Kidney (tissue), 14 donors: Measurements from ENCODE around the gene CTNND2. TPM values are rescaled to one million over a fixed set of nuclear protein-coding genes. Genes with fewer than 3 reads are reported as not detected.

Experiments used
- DNase-seq, 5 donors: peaks; one replicate each; pipeline ENCODE4 v3.0.0-alpha.2; 2013 to 2020
- FAIRE-seq: peaks from 2 replicates; lab custom pipeline; 2012; peaks lifted over from hg19 to GRCh38; lab: Jason Lieb, UNC
- H3K27ac ChIP-seq, 2 donors: one replicate each; pipeline ENCODE4 v1.7.0; 2013; ENCODE audit warnings: low read depth in 2 of 2, low read length in 2 of 2, inconsistent platforms in 1 of 2
- H3K27me3 ChIP-seq: one replicate; pipeline ENCODE4 v1.7.1; 2013; ENCODE audit warnings: low read length, inconsistent platforms; ENCODE audit not compliant: control insufficient read depth, insufficient read depth
- H3K36me3 ChIP-seq, 3 donors: one replicate each; pipeline versions ENCODE4 v1.7.0 to v1.7.1; 2013; ENCODE audit warnings: low read length in 3 of 3, control low read depth in 1 of 3, inconsistent platforms in 1 of 3; ENCODE audit not compliant: insufficient read depth in 3 of 3, control insufficient read depth in 2 of 3
- H3K4me1 ChIP-seq, 3 donors: one replicate each; pipeline versions ENCODE4 v1.7.0 to v1.7.1; 2013; ENCODE audit warnings: low read length in 3 of 3, inconsistent platforms in 1 of 3, low read depth in 1 of 3; ENCODE audit not compliant: control insufficient read depth in 2 of 3, insufficient read depth in 2 of 3
- H3K4me3 ChIP-seq, 3 donors: one replicate each; pipeline versions ENCODE4 v1.7.0 to v1.8.1; 2013; ENCODE audit warnings: low read length in 3 of 3, control low read depth in 1 of 3, inconsistent platforms in 1 of 3
- H3K9ac ChIP-seq, 3 donors: one replicate each; pipeline versions ENCODE4 v1.7.0 to v1.7.1; 2013; ENCODE audit warnings: low read length in 3 of 3, control low read depth in 1 of 3, inconsistent platforms in 1 of 3
- H3K9me3 ChIP-seq, 3 donors: one replicate each; pipeline versions ENCODE4 v1.7.0 to v1.7.1; 2013; ENCODE audit warnings: low read length in 3 of 3, control low read depth in 1 of 3, inconsistent platforms in 1 of 3; ENCODE audit not compliant: control insufficient read depth in 2 of 3, insufficient read depth in 1 of 3
- intact Hi-C: fragments of 100-400 bp; cut with DNase I; formaldehyde crosslinking; loops from one replicate; pipeline ENCODE4 v1.11.1; 2022
- polyA plus RNA-seq: library from polyadenylated mRNA; stranded (reverse); fragments of 350-450 nt; fragmentation: Illumina TruSeq; extraction: RNeasy Lipid Tissue Mini Kit (QIAGEN cat#74804); gene quantifications from one replicate; pipeline ENCODE4 v1.2.3, GENCODE V29; 2014; ENCODE audit warnings: low read depth, low replicate concordance; ENCODE audit not compliant: insufficient read depth
- total RNA-seq: library from RNA; stranded (reverse); fragmentation: NEBNext Ultra II Directional; extraction: Animal tissue kit (Norgen Biotek cat#: 25700); gene quantifications from one replicate; pipeline ENCODE4 v1.2.1, GENCODE V29; 2021
- TF ChIP-seq, protein P1 (sequence below): IDR thresholded peaks from 3 replicates; pipeline ENCODE4 v1.5.1; 2012; ENCODE audit warnings: mild to moderate bottlenecking, moderate library complexity, borderline replicate concordance; ENCODE audit not compliant: insufficient read depth; ENCODE audit errors: extremely low read depth
- donor health status: control.
- donor health status: control.
- donor health status: control.
- donor health status: control.
- donor health status: control.
- donor health status: DM: yes; HTN: yes; CAD: no.
- donor health status: Normal renal cell carcinoma (clear cell type).

CTNND2 gene
- total and polyA plus RNA-seq, 2 donors from 2014 or later, result 0.15 to 0.79 TPM

DNA sequence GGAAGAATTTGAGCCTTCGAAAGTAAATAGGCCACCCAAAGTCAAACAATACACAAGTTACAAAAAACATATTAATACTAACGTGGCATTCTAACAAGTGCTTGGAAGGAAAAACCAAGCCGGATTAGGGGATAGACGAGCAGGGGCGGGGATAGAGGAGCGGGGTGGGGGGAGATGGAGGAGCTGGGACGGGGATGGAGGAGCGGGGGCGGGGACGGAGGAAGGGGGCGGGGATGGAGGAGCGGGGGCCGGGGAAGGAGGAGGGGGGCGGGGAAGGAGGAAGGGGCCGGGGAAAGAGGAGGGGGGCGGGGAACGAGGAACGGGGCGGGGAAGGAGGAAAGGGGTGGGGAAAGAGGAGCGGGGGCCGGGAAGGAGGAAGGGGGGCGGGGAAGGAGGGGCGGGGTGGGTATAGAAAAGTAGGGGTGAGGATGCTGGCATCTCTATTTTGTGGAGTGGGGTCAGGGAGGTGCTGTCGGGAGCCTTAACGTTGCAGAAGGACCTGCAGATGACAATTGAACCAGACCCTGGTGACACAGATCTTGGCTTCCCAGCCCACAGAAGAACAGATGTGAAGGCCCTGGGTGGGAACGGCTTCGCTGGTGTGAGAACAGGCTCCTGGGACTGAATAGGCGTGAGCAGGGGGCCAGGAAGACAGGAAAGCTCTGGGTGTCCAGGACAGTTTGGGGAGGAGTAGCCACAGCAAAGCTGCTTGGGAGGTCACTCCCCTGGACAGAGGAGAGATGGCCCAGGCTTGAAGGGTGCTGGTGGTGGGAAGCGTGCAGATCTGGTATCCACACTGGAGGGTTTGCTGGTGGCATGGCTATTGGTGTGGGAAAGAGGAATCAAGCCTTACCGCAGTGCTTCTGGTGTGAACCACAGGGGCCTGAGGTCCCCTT is 909.9 kb downstream of the CTNND2 start:
- H3K9ac ChIP-seq, result no peak overlapping the region
- no peak overlapping the region for H3K4me3 ChIP-seq
- no peaks in the 10 kb centered on the region for H3K4me1 ChIP-seq
- H3K9me3 ChIP-seq, result no peaks in the 10 kb centered on the region
- H3K27ac ChIP-seq, result no peak overlapping the region
- no peaks in the 10 kb centered on the region for H3K27me3 ChIP-seq
- DNase-seq (no peak), FAIRE-seq (no peak)
- intact Hi-C loops, result no loop called here
- H3K36me3 ChIP-seq, result no peaks in the 10 kb centered on the region
- TF ChIP-seq, protein P1, sequence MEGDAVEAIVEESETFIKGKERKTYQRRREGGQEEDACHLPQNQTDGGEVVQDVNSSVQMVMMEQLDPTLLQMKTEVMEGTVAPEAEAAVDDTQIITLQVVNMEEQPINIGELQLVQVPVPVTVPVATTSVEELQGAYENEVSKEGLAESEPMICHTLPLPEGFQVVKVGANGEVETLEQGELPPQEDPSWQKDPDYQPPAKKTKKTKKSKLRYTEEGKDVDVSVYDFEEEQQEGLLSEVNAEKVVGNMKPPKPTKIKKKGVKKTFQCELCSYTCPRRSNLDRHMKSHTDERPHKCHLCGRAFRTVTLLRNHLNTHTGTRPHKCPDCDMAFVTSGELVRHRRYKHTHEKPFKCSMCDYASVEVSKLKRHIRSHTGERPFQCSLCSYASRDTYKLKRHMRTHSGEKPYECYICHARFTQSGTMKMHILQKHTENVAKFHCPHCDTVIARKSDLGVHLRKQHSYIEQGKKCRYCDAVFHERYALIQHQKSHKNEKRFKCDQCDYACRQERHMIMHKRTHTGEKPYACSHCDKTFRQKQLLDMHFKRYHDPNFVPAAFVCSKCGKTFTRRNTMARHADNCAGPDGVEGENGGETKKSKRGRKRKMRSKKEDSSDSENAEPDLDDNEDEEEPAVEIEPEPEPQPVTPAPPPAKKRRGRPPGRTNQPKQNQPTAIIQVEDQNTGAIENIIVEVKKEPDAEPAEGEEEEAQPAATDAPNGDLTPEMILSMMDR, result no peak

DNA sequence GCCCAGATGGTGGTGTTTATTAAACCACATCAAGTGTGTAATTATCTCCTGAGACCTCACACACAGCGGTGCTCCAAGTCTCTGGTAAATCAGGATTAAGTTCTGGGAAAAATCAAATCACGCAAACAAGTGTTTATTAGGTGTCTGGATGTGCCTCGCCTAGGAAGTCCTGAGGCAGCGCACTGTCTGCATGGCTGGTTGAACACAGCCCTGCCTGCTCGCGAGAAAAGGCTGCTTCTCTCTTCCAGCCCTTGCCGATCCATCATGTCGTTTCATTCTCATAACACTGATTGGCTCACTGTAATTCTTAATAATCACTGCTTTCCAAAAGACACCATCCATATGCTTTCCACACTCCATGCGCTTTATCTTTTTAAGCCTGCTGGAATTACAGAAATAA is 913.6 kb downstream of the CTNND2 start:
- TF ChIP-seq, protein P1, result no peak
- intact Hi-C loops, result no loop called here

DNA sequence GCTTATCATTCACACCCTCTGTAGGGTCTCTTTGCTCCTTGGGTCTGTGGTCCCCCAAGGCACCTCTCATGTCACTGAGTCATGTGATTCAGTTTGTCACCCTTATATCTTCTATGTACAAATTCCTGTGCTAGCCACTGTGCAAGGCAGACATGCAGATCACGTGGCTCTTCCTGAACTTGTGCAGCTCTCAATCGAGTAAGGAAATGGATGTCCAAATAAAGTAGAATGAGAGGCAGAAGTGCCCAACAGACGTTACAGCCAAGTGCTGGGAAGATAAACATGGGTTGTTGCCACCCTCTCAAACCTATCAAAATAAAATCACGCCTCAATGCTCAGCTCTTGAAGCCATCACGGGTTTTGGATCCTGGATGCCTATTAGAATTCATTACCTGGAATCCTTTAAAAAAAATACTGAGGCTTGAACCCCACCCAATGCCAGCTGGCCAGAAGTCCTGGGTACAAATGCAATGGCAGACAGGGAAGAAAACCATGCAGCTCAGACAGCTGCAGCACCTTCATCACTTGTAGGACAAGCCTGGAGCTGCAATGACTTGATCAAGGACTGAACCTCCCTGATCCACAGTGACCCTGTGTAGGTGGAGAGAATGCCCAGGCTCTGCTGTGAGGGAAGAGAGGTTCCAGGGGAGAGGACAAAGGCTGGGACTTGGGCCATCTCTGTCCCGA is 914.5 kb downstream of the CTNND2 start:
- H3K27ac ChIP-seq, result no peak overlapping the region
- TF ChIP-seq, protein P1, result no peak
- intact Hi-C loops, result no loop called here
- H3K36me3 ChIP-seq, result no peaks in the 10 kb centered on the region
- DNase-seq (no peak), FAIRE-seq (no peak)
- no peak overlapping the region for H3K4me3 ChIP-seq
- no peaks in the 10 kb centered on the region for H3K9me3 ChIP-seq
- H3K27me3 ChIP-seq, result no peaks in the 10 kb centered on the region
- no peak overlapping the region for H3K9ac ChIP-seq
- no peaks in the 10 kb centered on the region for H3K4me1 ChIP-seq

More for the DNA sequence above, 913.6 kb downstream of the CTNND2 start:
- FAIRE-seq (no peak), DNase-seq (no peak)
- Histone ChIP-seq H3K9me3 (no peaks in the 10 kb centered on the region), H3K4me3 (no peak overlapping the region), H3K4me1 (no peaks in the 10 kb centered on the region), H3K27ac (no peak overlapping the region), H3K27me3 (no peaks in the 10 kb centered on the region), H3K36me3 (no peaks in the 10 kb centered on the region), H3K9ac (no peak overlapping the region)
